GM23338 (cell line): ENCODE measurements around the gene DIS3L. TPM values are rescaled to one million over a fixed set of nuclear protein-coding genes. Genes with fewer than 3 reads are reported as not detected.

Source experiments
- ATAC-seq: fragments of 200-7000 bp; cut with Tn5 transposase; 3 replicates; pipeline ENCODE4 v1.9.1; 2020
- DNase-seq: peaks from one replicate; pipeline ENCODE4 v3.0.0-alpha.2; 2015; ENCODE audit warnings: low spot score
- H2AFZ ChIP-seq: fragments of 200-600 bp; sonication (generic); 2 replicates; pipeline ENCODE4 v1.8.0; 2016; ENCODE audit warnings: antibody characterized with exemption, mild to moderate bottlenecking, moderate library complexity
- H3F3A ChIP-seq: fragments of 200-600 bp; sonication (generic); replicated peaks from 2 replicates; pipeline ENCODE4 v1.8.0; 2017; ENCODE audit warnings: antibody characterized with exemption, mixed run types, low read depth
- H3K27ac ChIP-seq: fragments of 200-600 bp; sonication (generic); 2 replicates; pipeline ENCODE4 v1.6.1; 2016; ENCODE audit warnings: low read depth
- H3K27me3 ChIP-seq: fragments of 200-600 bp; sonication (generic); 2 replicates; pipeline ENCODE4 v1.8.0; 2016; ENCODE audit warnings: mild to moderate bottlenecking, mixed run types, moderate library complexity; ENCODE audit not compliant: insufficient read depth
- H3K36me3 ChIP-seq: fragments of 200-600 bp; sonication (generic); 2 replicates; pipeline ENCODE4 v1.8.0; 2016; ENCODE audit warnings: mild to moderate bottlenecking; ENCODE audit not compliant: insufficient read depth
- H3K4me1 ChIP-seq: fragments of 200-600 bp; sonication (generic); 2 replicates; pipeline ENCODE4 v1.8.0; 2016; ENCODE audit warnings: mild to moderate bottlenecking, moderate library complexity; ENCODE audit not compliant: insufficient read depth
- H3K4me2 ChIP-seq: fragments of 200-600 bp; sonication (generic); 2 replicates; pipeline ENCODE4 v1.7.1; 2017; ENCODE audit warnings: mixed run types
- H3K4me3 ChIP-seq: fragments of 200-600 bp; sonication (generic); 2 replicates; pipeline ENCODE4 v1.6.1; 2016; ENCODE audit warnings: mixed run types
- H3K79me2 ChIP-seq: fragments of 200-600 bp; sonication (generic); replicated peaks from 2 replicates; pipeline ENCODE4 v1.8.0; 2017; ENCODE audit warnings: mild to moderate bottlenecking; ENCODE audit not compliant: insufficient read depth
- H3K9me2 ChIP-seq: fragments of 200-600 bp; sonication (generic); 2 replicates; pipeline ENCODE4 v1.8.0; 2017; ENCODE audit not compliant: insufficient read depth
- H4K20me1 ChIP-seq: fragments of 200-600 bp; sonication (generic); replicated peaks from 2 replicates; pipeline ENCODE4 v1.8.0; 2017; ENCODE audit warnings: mild to moderate bottlenecking; ENCODE audit not compliant: insufficient read depth
- H3K27ac Mint-ChIP-seq: 2 replicates; pipeline ENCODE4 v1.8.0; 2020; ENCODE audit warnings: inconsistent platforms, mild to moderate bottlenecking, moderate library complexity, mixed read lengths
- H3K27me3 Mint-ChIP-seq: 3 replicates; pipeline ENCODE4 v1.8.0; 2022; ENCODE audit warnings: low read depth, mild to moderate bottlenecking, moderate library complexity, mixed read lengths, inconsistent platforms; ENCODE audit not compliant: insufficient read depth, poor library complexity
- H3K36me3 Mint-ChIP-seq: 3 replicates; pipeline ENCODE4 v1.8.0; 2021; ENCODE audit warnings: low read depth, mild to moderate bottlenecking, inconsistent platforms, moderate library complexity, mixed read lengths
- H3K4me1 Mint-ChIP-seq: 3 replicates; pipeline ENCODE4 v1.8.0; 2020; ENCODE audit warnings: mild to moderate bottlenecking, inconsistent platforms, mixed read lengths
- H3K4me3 Mint-ChIP-seq: 3 replicates; pipeline ENCODE4 v1.8.0; 2021; ENCODE audit warnings: moderate library complexity, mild to moderate bottlenecking, inconsistent platforms, mixed read lengths
- H3K9me3 Mint-ChIP-seq: 3 replicates; pipeline ENCODE4 v1.8.0; 2020; ENCODE audit warnings: moderate library complexity, mild to moderate bottlenecking, inconsistent platforms, mixed read lengths
- CREB1 ChIP-seq: fragments of 250-450 bp; sonication (Bioruptor Pico); IDR thresholded peaks from 2 replicates; pipeline ENCODE4 v1.5.0; 2020; ENCODE audit warnings: low read depth, mild to moderate bottlenecking, moderate library complexity
- EZH2 ChIP-seq: fragments of 200-600 bp; sonication (generic); IDR thresholded peaks from one replicate; pipeline ENCODE4 v1.8.0; 2017; ENCODE audit warnings: antibody characterized with exemption, mild to moderate bottlenecking, low read depth; ENCODE audit not compliant: unreplicated experiment
- EZH2phosphoT487 ChIP-seq: fragments of 200-600 bp; sonication (generic); IDR thresholded peaks from one replicate; pipeline ENCODE4 v1.8.1; 2018; ENCODE audit warnings: antibody characterized with exemption; ENCODE audit not compliant: unreplicated experiment
- NANOG ChIP-seq: IDR thresholded peaks from 2 replicates; pipeline ENCODE4 v1.6.1; 2016; ENCODE audit warnings: antibody characterized with exemption, borderline replicate concordance
- POLR2AphosphoS5 ChIP-seq: IDR thresholded peaks from 2 replicates; pipeline ENCODE4 v1.6.1; 2016; ENCODE audit warnings: antibody characterized with exemption, low read depth
- polyA plus RNA-seq: library from polyadenylated mRNA; unstranded; fragments of >200 nt; fragmentation: Nextera tagmentation; extraction: Ambion mirVana; gene quantifications from 2 replicates; pipeline ENCODE4 v1.2.1, GENCODE V29; 2016
- total RNA-seq: library from RNA; depleted of rRNA; stranded (reverse); fragments of >200 nt; shearing (Covaris generic); gene quantifications from 2 replicates; pipeline ENCODE4 v1.2.3, GENCODE V29; 2014

The DIS3L gene
- total and polyA plus RNA-seq, 2 experiments from 2014 or later: 8.9 to 21.8 TPM

- DNase-seq: peak; percentile 77
Measured at GRCh38 chr15:66254089-66254950, 39.0 kb upstream of the DIS3L start.

DNA sequence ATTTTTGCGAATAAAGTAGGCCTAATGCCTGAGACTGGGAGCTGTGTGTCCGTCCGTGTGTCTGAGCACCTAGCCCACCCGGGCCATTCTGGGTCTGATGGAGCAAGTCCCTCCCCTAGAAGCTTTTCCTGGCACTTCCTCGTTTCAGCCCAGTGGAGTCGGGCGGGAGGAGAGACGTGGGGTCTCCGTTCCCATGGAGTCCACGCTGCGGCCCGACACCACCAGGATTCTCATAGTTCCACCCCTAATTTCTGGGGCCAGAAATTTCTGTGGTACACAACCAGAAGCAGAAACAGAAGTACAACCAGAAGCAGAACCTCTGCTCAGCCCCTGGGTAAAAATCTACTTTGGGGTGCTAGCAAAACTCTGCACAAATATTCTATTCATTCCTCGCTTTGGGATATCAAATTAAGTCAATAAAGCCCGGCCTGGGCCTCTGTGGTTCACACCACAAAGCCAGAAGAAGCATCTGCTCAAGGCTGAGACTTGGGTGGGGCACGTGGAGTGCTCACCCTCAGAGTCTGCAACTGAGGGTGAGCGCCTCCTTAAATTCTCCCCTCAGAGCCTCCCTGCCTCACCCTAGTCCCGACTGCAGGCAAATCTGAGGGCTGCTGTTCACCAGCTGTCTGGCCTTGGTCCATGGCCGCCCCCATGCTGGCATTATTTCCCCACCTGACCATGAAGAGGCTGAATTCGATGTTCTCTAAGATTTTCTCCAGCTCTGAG is 38.3 kb upstream of the DIS3L start:
- ATAC-seq (no peak), DNase-seq (peak; percentile 15)
- H3K36me3 Mint-ChIP-seq: peaks cover 3% of the 10 kb centered on the region; the same call in 1 of the 3 replicates
- H3K4me3 Mint-ChIP-seq: peak overlapping the region; percentile 92
- H3K27me3 ChIP-seq: peaks cover 81% of the 10 kb centered on the region
- H3K27me3 Mint-ChIP-seq: peaks cover 58% of the 10 kb centered on the region
- H3F3A ChIP-seq: peaks cover 15% of the 10 kb centered on the region
- no peaks in the 10 kb centered on the region for H3K9me2 ChIP-seq
- H3K4me2 ChIP-seq: peak overlapping the region; percentile 100
- H4K20me1 ChIP-seq: no peaks in the 10 kb centered on the region
- peaks cover 21% of the 10 kb centered on the region for H3K4me1 Mint-ChIP-seq
- peak overlapping the region; percentile 99 for H3K4me3 ChIP-seq
- no peaks in the 10 kb centered on the region for H3K9me3 Mint-ChIP-seq
- H2AFZ ChIP-seq: peak overlapping the region; percentile 100
- H3K36me3 ChIP-seq: no peaks in the 10 kb centered on the region
- H3K27ac ChIP-seq: no peak overlapping the region
- peaks cover 23% of the 10 kb centered on the region; the same call in 1 of the 2 replicates for H3K4me1 ChIP-seq
- TF ChIP-seq NANOG (no peak), EZH2phosphoT487 (peak; percentile 22)
- no peak overlapping the region for H3K27ac Mint-ChIP-seq
- no peaks in the 10 kb centered on the region for H3K79me2 ChIP-seq

More at GRCh38 chr15:66254089-66254950, 39.0 kb upstream of the DIS3L start:
- H3K4me1 ChIP-seq: peaks cover 31% of the 10 kb centered on the region
- H3K4me2 ChIP-seq: peak overlapping the region; percentile 100
- Mint-ChIP-seq H3K27ac (no peak overlapping the region), H3K36me3 (peaks cover 3% of the 10 kb centered on the region; the same call in 1 of the 3 replicates), H3K4me1 (peaks cover 29% of the 10 kb centered on the region), H3K4me3 (peak overlapping the region; percentile 92), H3K27me3 (peaks cover 63% of the 10 kb centered on the region), H3K9me3 (no peaks in the 10 kb centered on the region)
- peak overlapping the region; percentile 100 for H2AFZ ChIP-seq
- H3K79me2 ChIP-seq: no peaks in the 10 kb centered on the region
- peaks cover 20% of the 10 kb centered on the region for H3F3A ChIP-seq
- TF ChIP-seq CREB1 (CRISPR knock-in tag): no peak
- peak; percentile 81 for TF ChIP-seq EZH2
- ATAC-seq: peak; percentile 32
- peaks cover 87% of the 10 kb centered on the region for H3K27me3 ChIP-seq
- H3K9me2 ChIP-seq: no peaks in the 10 kb centered on the region
- H3K4me3 ChIP-seq: peak overlapping the region; percentile 99
- no peaks in the 10 kb centered on the region for H3K36me3 ChIP-seq
- no peak overlapping the region for H3K27ac ChIP-seq
- H4K20me1 ChIP-seq: no peaks in the 10 kb centered on the region

- peaks cover 8% of the 10 kb centered on the region for H3K4me1 Mint-ChIP-seq
- H3K9me3 Mint-ChIP-seq: no peaks in the 10 kb centered on the region
- no peak overlapping the region for H3K4me2 ChIP-seq
- H3F3A ChIP-seq: peaks cover 1% of the 10 kb centered on the region; the same call in 1 of the 2 replicates
- DNase-seq: no peak
- H3K9me2 ChIP-seq: no peaks in the 10 kb centered on the region
- H3K27me3 ChIP-seq: peaks cover 66% of the 10 kb centered on the region
- no peaks in the 10 kb centered on the region for H3K36me3 ChIP-seq
- no peak overlapping the region for H3K27ac Mint-ChIP-seq
- H3K4me3 Mint-ChIP-seq: no peak overlapping the region
- no peak overlapping the region for H3K27ac ChIP-seq
- peaks cover 3% of the 10 kb centered on the region; the same call in 1 of the 3 replicates for H3K36me3 Mint-ChIP-seq
- TF ChIP-seq POLR2AphosphoS5 (no peak), EZH2 (peak; percentile 15), CREB1 (CRISPR knock-in tag) (no peak)
- no peaks in the 10 kb centered on the region for H4K20me1 ChIP-seq
- no peak overlapping the region for H3K4me3 ChIP-seq
- H3K27me3 Mint-ChIP-seq: peaks cover 42% of the 10 kb centered on the region
- no peak for ATAC-seq
- no peaks in the 10 kb centered on the region for H3K79me2 ChIP-seq
- H2AFZ ChIP-seq: no peak overlapping the region
- H3K4me1 ChIP-seq: peaks cover 7% of the 10 kb centered on the region; the same call in 1 of the 2 replicates
Measured at GRCh38 chr15:66256692-66257091, 36.7 kb upstream of the DIS3L start.
